Activated naive CD8-positive, alpha-beta T cell treated with anti-CD3 and anti-CD28 coated beads, Interleukin-2, amount 10 ng/mL, durations not matched to agents 7 days and 5 days (primary cell): Measurements from ENCODE around the gene SEL1L3. TPM values are rescaled to one million over a fixed set of nuclear protein-coding genes. Genes with fewer than 3 reads are reported as not detected.

Experiments used
- ATAC-seq: fragments of 150-1000 bp; cut with Tn5 transposase; one replicate; pipeline ENCODE4 v1.10.0; 2021; ENCODE audit warnings: low read depth, moderate library complexity
- POLR2A ChIA-PET: fragments of 350-600 bp; sonication (Branson Sonifier 250); formaldehyde crosslinking; loops from one replicate; lab custom pipeline; 2021; ENCODE audit warnings: antibody characterized with exemption; lab: Charles Lee
- DNase-seq: peaks from one replicate; pipeline ENCODE4 v3.0.0; 2021
- H3K27ac Mint-ChIP-seq: one replicate; pipeline ENCODE4 v1.8.0; 2022; ENCODE audit warnings: mild to moderate bottlenecking, mixed read lengths
- H3K27me3 Mint-ChIP-seq: one replicate; pipeline ENCODE4 v1.8.0; 2022; ENCODE audit warnings: mild to moderate bottlenecking, moderate library complexity, mixed read lengths
- H3K36me3 Mint-ChIP-seq: one replicate; pipeline ENCODE4 v1.8.0; 2021; ENCODE audit warnings: mild to moderate bottlenecking, mixed read lengths
- H3K4me1 Mint-ChIP-seq: one replicate; pipeline ENCODE4 v1.8.0; 2021; ENCODE audit warnings: mixed read lengths
- H3K4me3 Mint-ChIP-seq: one replicate; pipeline ENCODE4 v1.8.0; 2022; ENCODE audit warnings: mild to moderate bottlenecking, moderate library complexity, mixed read lengths
- H3K9me3 Mint-ChIP-seq: one replicate; pipeline ENCODE4 v1.8.0; 2021; ENCODE audit warnings: mixed read lengths
- total RNA-seq, 2 experiments: library from RNA; stranded (reverse); gene quantifications; one replicate each; pipeline ENCODE4 v1.2.3, GENCODE V29; 2021

SEL1L3 gene
- total RNA-seq, 2 experiments from 2014 or later = 62.8 to 69.7 TPM

GRCh38 chr4:25889589-25890503, 27.1 kb upstream of the SEL1L3 start:
- Mint-ChIP-seq H3K27me3 (peaks cover 2% of the 10 kb centered on the region), H3K9me3 (no peaks in the 10 kb centered on the region), H3K4me3 (no peak overlapping the region), H3K27ac (no peak overlapping the region), H3K4me1 (peaks cover under 1% of the 10 kb centered on the region), H3K36me3 (no peaks in the 10 kb centered on the region)
- DNase-seq (no peak), ATAC-seq (no peak)
- POLR2A ChIA-PET = no interaction called here

- no peak for ATAC-seq
- Mint-ChIP-seq H3K36me3 (no peaks in the 10 kb centered on the region), H3K9me3 (no peaks in the 10 kb centered on the region), H3K4me3 (no peak overlapping the region), H3K4me1 (peaks cover 7% of the 10 kb centered on the region), H3K27me3 (peaks cover 2% of the 10 kb centered on the region), H3K27ac (no peak overlapping the region)
- POLR2A ChIA-PET = interaction anchor here (1.1 kb wide), 1 partner anchor 24 kb away, joined by 3 read pairs; no protein-coding TSS in a partner anchor
- no peak for DNase-seq
Observed at GRCh38 chr4:25888781-25889180, 26.0 kb upstream of the SEL1L3 start.

- Mint-ChIP-seq H3K4me3 (no peak overlapping the region), H3K36me3 (peaks cover 2% of the 10 kb centered on the region), H3K9me3 (no peaks in the 10 kb centered on the region), H3K27ac (no peak overlapping the region), H3K27me3 (peaks cover 7% of the 10 kb centered on the region), H3K4me1 (peaks cover 7% of the 10 kb centered on the region)
- no peak for DNase-seq
- POLR2A ChIA-PET = no interaction called here
- ATAC-seq = no peak
Observed at GRCh38 chr4:25884031-25884782, 21.4 kb upstream of the SEL1L3 start.

GRCh38 chr4:25883565-25883964, 20.8 kb upstream of the SEL1L3 start:
- Mint-ChIP-seq H3K9me3 (no peaks in the 10 kb centered on the region), H3K27me3 (peaks cover 7% of the 10 kb centered on the region), H3K4me1 (peaks cover 7% of the 10 kb centered on the region), H3K36me3 (peaks cover 2% of the 10 kb centered on the region), H3K27ac (no peak overlapping the region), H3K4me3 (no peak overlapping the region)
- ATAC-seq = no peak
- POLR2A ChIA-PET = no interaction called here
- no peak for DNase-seq

- no peak overlapping the region for H3K4me3 Mint-ChIP-seq
- DNase-seq (no peak), ATAC-seq (no peak)
- H3K36me3 Mint-ChIP-seq = peaks cover 2% of the 10 kb centered on the region
- POLR2A ChIA-PET = no interaction called here
- H3K27me3 Mint-ChIP-seq = peaks cover 10% of the 10 kb centered on the region
- peaks cover 7% of the 10 kb centered on the region for H3K4me1 Mint-ChIP-seq
- H3K9me3 Mint-ChIP-seq = no peaks in the 10 kb centered on the region
- no peak overlapping the region for H3K27ac Mint-ChIP-seq
Observed at GRCh38 chr4:25882226-25882625, 19.4 kb upstream of the SEL1L3 start.

- ATAC-seq = no peak
- Mint-ChIP-seq H3K4me3 (no peak overlapping the region), H3K27ac (no peak overlapping the region), H3K27me3 (peaks cover 8% of the 10 kb centered on the region), H3K4me1 (peaks cover 7% of the 10 kb centered on the region), H3K9me3 (no peaks in the 10 kb centered on the region), H3K36me3 (peaks cover 2% of the 10 kb centered on the region)
- no peak for DNase-seq
- POLR2A ChIA-PET = no interaction called here
Observed at GRCh38 chr4:25881193-25881592, 18.4 kb upstream of the SEL1L3 start.

GRCh38 chr4:25879991-25880651, 17.3 kb upstream of the SEL1L3 start:
- no peak for ATAC-seq
- H3K9me3 Mint-ChIP-seq = no peaks in the 10 kb centered on the region
- DNase-seq = no peak
- no peak overlapping the region for H3K4me3 Mint-ChIP-seq
- H3K4me1 Mint-ChIP-seq = peaks cover 7% of the 10 kb centered on the region
- peaks cover 2% of the 10 kb centered on the region for H3K36me3 Mint-ChIP-seq
- POLR2A ChIA-PET = no interaction called here
- H3K27me3 Mint-ChIP-seq = peaks cover 8% of the 10 kb centered on the region
- no peak overlapping the region for H3K27ac Mint-ChIP-seq

- Mint-ChIP-seq H3K4me1 (peaks cover 5% of the 10 kb centered on the region), H3K9me3 (no peaks in the 10 kb centered on the region), H3K4me3 (no peak overlapping the region), H3K27me3 (peaks cover 8% of the 10 kb centered on the region), H3K27ac (no peak overlapping the region), H3K36me3 (peaks cover 2% of the 10 kb centered on the region)
- POLR2A ChIA-PET = no interaction called here
- ATAC-seq (no peak), DNase-seq (no peak)
Observed at GRCh38 chr4:25879587-25879986, 16.8 kb upstream of the SEL1L3 start.

- Mint-ChIP-seq H3K36me3 (peaks cover 2% of the 10 kb centered on the region), H3K4me3 (no peak overlapping the region), H3K4me1 (peaks cover 3% of the 10 kb centered on the region), H3K27ac (no peak overlapping the region), H3K27me3 (peaks cover 8% of the 10 kb centered on the region), H3K9me3 (no peaks in the 10 kb centered on the region)
- ATAC-seq = no peak
- POLR2A ChIA-PET = no interaction called here
- DNase-seq = no peak
Observed at GRCh38 chr4:25879091-25879584, 16.4 kb upstream of the SEL1L3 start.

- H3K4me3 Mint-ChIP-seq = no peak overlapping the region
- DNase-seq (no peak), ATAC-seq (no peak)
- POLR2A ChIA-PET = interaction anchor here (0.5 kb wide), 1 partner anchor 420 kb away, joined by 4 read pairs; no protein-coding TSS in a partner anchor
- H3K27me3 Mint-ChIP-seq = peaks cover 8% of the 10 kb centered on the region
- no peaks in the 10 kb centered on the region for H3K9me3 Mint-ChIP-seq
- H3K4me1 Mint-ChIP-seq = no peaks in the 10 kb centered on the region
- peaks cover 2% of the 10 kb centered on the region for H3K36me3 Mint-ChIP-seq
- H3K27ac Mint-ChIP-seq = no peak overlapping the region
Observed at GRCh38 chr4:25878676-25879075, 15.9 kb upstream of the SEL1L3 start.

GRCh38 chr4:25875281-25875745, 12.5 kb upstream of the SEL1L3 start:
- Mint-ChIP-seq H3K4me1 (peaks cover 6% of the 10 kb centered on the region), H3K27me3 (peaks cover 2% of the 10 kb centered on the region), H3K27ac (no peak overlapping the region), H3K36me3 (peaks cover 2% of the 10 kb centered on the region), H3K4me3 (no peak overlapping the region), H3K9me3 (no peaks in the 10 kb centered on the region)
- DNase-seq (no peak), ATAC-seq (no peak)
- POLR2A ChIA-PET = no interaction called here

GRCh38 chr4:25874655-25875054, 11.9 kb upstream of the SEL1L3 start:
- POLR2A ChIA-PET = no interaction called here
- Mint-ChIP-seq H3K9me3 (no peaks in the 10 kb centered on the region), H3K27ac (no peak overlapping the region), H3K36me3 (peaks cover 1% of the 10 kb centered on the region), H3K27me3 (peaks cover 2% of the 10 kb centered on the region), H3K4me3 (no peak overlapping the region), H3K4me1 (peaks cover 6% of the 10 kb centered on the region)
- ATAC-seq = no peak
- DNase-seq = no peak

GRCh38 chr4:25873632-25874129, 10.9 kb upstream of the SEL1L3 start:
- Mint-ChIP-seq H3K4me3 (no peak overlapping the region), H3K36me3 (no peaks in the 10 kb centered on the region), H3K4me1 (peaks cover 6% of the 10 kb centered on the region), H3K9me3 (no peaks in the 10 kb centered on the region), H3K27ac (no peak overlapping the region), H3K27me3 (peaks cover 3% of the 10 kb centered on the region)
- ATAC-seq (no peak), DNase-seq (no peak)
- POLR2A ChIA-PET = no interaction called here
